Fibroblast of lung (primary cell): ENCODE measurements around the gene TRIM24. TPM values are rescaled to one million over a fixed set of nuclear protein-coding genes. Genes with fewer than 3 reads are reported as not detected.

Experiments
- DNase-seq, 2 donors: peaks; one replicate each; pipeline versions ENCODE4 v3.0.0 to v3.0.0-alpha.2; 2010; ENCODE audit warnings: low read depth in 2 of 2
- H2AFZ ChIP-seq: 2 replicates; pipeline ENCODE4 v1.5.1; 2012; ENCODE audit warnings: low read length, control low read depth, inconsistent platforms
- H3K27ac ChIP-seq: 2 replicates; pipeline ENCODE4 v1.5.1; 2011; ENCODE audit warnings: low read length, control low read depth; ENCODE audit not compliant: insufficient read depth
- H3K27me3 ChIP-seq: 2 replicates; pipeline ENCODE4 v1.5.1; 2011; ENCODE audit warnings: mild to moderate bottlenecking, low read length; ENCODE audit not compliant: control insufficient read depth, insufficient read depth
- H3K36me3 ChIP-seq: 2 replicates; pipeline ENCODE4 v1.5.1; 2011; ENCODE audit warnings: low read length; ENCODE audit not compliant: control insufficient read depth, insufficient read depth
- H3K4me1 ChIP-seq: 2 replicates; pipeline ENCODE4 v1.5.1; 2011; ENCODE audit warnings: low read length; ENCODE audit not compliant: control insufficient read depth, insufficient read depth; ENCODE audit errors: extremely low read depth
- H3K4me2 ChIP-seq: 2 replicates; pipeline ENCODE4 v1.5.1; 2011; ENCODE audit warnings: low read length, control low read depth; ENCODE audit not compliant: insufficient read depth; ENCODE audit errors: extremely low read depth
- H3K4me3 ChIP-seq, 4 experiments: fragments of 200-600 bp in 1 of 4; sonication (generic) in 1 of 4; replicated peaks in 1 of 4; 2 replicates each; pipeline ENCODE4 v1.5.1; 2011 to 2016; ENCODE audit warnings: low read length in 4 of 4, low read depth in 3 of 4, mild to moderate bottlenecking in 3 of 4, control low read depth in 2 of 4, inconsistent platforms in 1 of 4, mixed read lengths in 1 of 4; ENCODE audit not compliant: insufficient read depth in 1 of 4; ENCODE audit errors: control extremely low read depth in 1 of 4
- H3K79me2 ChIP-seq: 2 replicates; pipeline ENCODE4 v1.5.1; 2012; ENCODE audit warnings: mild to moderate bottlenecking, low read length, inconsistent platforms; ENCODE audit not compliant: control insufficient read depth, insufficient read depth
- H3K9ac ChIP-seq: 2 replicates; pipeline ENCODE4 v1.5.1; 2011; ENCODE audit warnings: mild to moderate bottlenecking, low read length, control low read depth; ENCODE audit not compliant: insufficient read depth
- H3K9me3 ChIP-seq: 2 replicates; pipeline ENCODE4 v1.5.1; 2012; ENCODE audit warnings: low read depth, low read length; ENCODE audit not compliant: control insufficient read depth, insufficient read depth
- H4K20me1 ChIP-seq: 2 replicates; pipeline ENCODE4 v1.5.1; 2011; ENCODE audit warnings: low read length; ENCODE audit not compliant: control insufficient read depth, insufficient read depth; ENCODE audit errors: extremely low read depth
- CTCF ChIP-seq, 2 donors: IDR thresholded peaks in 1 of 2; conservative IDR thresholded peaks in 1 of 2; 1 replicate in 1 of 2; 2 replicates in 1 of 2; pipeline ENCODE4 v1.5.1; 2011 to 2012; ENCODE audit warnings: low read length in 2 of 2, control low read depth in 1 of 2, inconsistent platforms in 1 of 2, low read depth in 1 of 2, mild to moderate bottlenecking in 1 of 2
- EZH2 ChIP-seq: IDR thresholded peaks from 2 replicates; pipeline ENCODE4 v1.5.1; 2012; ENCODE audit warnings: low read length, control low read depth, mild to moderate bottlenecking; ENCODE audit errors: missing control alignments
- polyA plus RNA-seq, 2 donors: library from polyadenylated mRNA; depleted of rRNA in 1 of 2; stranded (reverse) in 1 of 2; unstranded in 1 of 2; fragments of >200 nt; gene quantifications; 2 replicates each; pipeline ENCODE4 v1.2.1, GENCODE V29; 2011 to 2012; ENCODE audit warnings: missing spikeins in 1 of 2
- total RNA-seq: library from RNA; depleted of rRNA; stranded (reverse); fragments of >200 nt; gene quantifications from 2 replicates; pipeline ENCODE4 v1.2.1, GENCODE V29; 2014

Gene TRIM24
- total and polyA plus RNA-seq, 2 donors (not counting 1 experiment from before 2014, with no cell fraction given), result 5.9 to 7.9 TPM

DNA sequence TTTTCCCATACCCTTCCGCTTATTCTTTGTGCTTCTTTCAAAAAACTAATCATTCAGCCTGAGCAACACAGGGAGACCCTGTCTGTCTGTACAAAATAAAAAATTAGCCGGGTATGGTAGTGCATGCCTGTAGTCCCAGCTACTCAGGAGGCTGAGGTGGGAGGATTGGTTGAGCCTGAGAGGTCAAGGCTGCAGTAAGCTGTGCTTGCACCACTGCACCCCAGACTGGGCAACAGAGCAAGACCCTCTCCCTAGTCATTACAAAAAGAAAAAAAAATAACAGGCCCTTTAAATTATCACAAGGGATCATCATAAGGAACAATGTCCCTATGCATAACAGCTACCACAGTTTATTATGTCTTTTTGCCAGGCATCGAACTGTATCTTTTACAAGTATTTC lies 119.6 kb downstream of the TRIM24 start:
- Histone ChIP-seq H3K9me3 (no peaks in the 10 kb centered on the region), H2AFZ (no peak overlapping the region), H3K36me3 (no peaks in the 10 kb centered on the region), H3K9ac (no peak overlapping the region), H3K27ac (no peak overlapping the region), H4K20me1 (no peaks in the 10 kb centered on the region), H3K27me3 (no peaks in the 10 kb centered on the region), H3K4me3 (no peak overlapping the region), H3K4me2 (no peak overlapping the region), H3K79me2 (no peaks in the 10 kb centered on the region), H3K4me1 (no peaks in the 10 kb centered on the region)
- TF ChIP-seq CTCF (conservative IDR thresholded peaks at IDR 0.05 in 1 of 2, IDR thresholded peaks at IDR 0.05 in 1 of 2; ENCODE audit: low read depth in 1 of 2, low read length in 2 of 2) (no peak), EZH2 (no peak)
- no peak for DNase-seq

DNA sequence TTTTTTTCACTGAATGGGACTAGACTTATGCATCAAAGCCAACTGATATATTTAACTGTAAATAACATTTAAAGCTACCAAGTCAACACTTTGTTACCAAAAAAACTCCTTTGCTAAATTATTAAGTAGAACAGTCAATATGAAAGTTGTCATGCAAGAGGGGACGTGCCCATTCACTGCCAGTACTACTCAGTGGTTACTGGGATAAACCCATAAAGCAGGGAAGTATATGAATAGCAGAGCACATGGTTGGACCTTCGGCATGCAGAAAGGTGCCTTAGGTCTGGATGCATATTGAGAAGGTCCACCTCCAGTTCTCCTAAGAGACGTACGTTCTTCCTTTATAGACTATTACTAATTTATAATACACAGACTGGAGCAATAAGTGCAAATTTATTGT lies 121.0 kb downstream of the TRIM24 start:
- Histone ChIP-seq H3K4me3 (no peak overlapping the region), H2AFZ (no peak overlapping the region), H3K36me3 (no peaks in the 10 kb centered on the region), H3K27me3 (no peaks in the 10 kb centered on the region), H3K27ac (no peak overlapping the region), H3K9ac (no peak overlapping the region), H3K4me2 (no peak overlapping the region), H4K20me1 (no peaks in the 10 kb centered on the region), H3K79me2 (no peaks in the 10 kb centered on the region), H3K9me3 (no peaks in the 10 kb centered on the region), H3K4me1 (no peaks in the 10 kb centered on the region)
- TF ChIP-seq EZH2, result no peak
- TF ChIP-seq CTCF (conservative IDR thresholded peaks at IDR 0.05 in 1 of 2, IDR thresholded peaks at IDR 0.05 in 1 of 2; ENCODE audit: low read depth in 1 of 2, low read length in 2 of 2), result no peak
- DNase-seq, result no peak

DNA sequence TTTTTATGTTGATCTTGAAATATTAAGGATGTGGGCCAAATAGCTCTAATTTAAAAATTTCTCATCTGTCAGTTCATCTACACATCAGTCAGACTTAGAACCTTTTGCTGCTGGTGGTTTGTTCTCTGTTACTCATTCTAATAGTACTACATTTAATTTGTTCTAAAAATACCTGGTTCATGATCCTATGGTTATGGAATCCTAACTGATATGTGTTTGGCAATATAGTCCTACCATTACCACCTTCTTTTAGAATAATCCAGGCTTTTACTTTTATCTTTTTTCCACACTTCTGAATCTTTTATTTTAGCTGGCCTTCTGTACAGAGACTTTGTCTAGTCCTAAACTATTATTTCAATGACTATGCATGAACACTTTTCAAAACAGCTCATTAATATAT lies 124.2 kb downstream of the TRIM24 start:
- Histone ChIP-seq H2AFZ (no peak overlapping the region), H3K79me2 (no peaks in the 10 kb centered on the region), H3K4me3 (no peak overlapping the region), H3K9me3 (no peaks in the 10 kb centered on the region), H3K36me3 (no peaks in the 10 kb centered on the region), H3K27me3 (no peaks in the 10 kb centered on the region), H3K9ac (no peak overlapping the region), H3K4me1 (no peaks in the 10 kb centered on the region), H4K20me1 (no peaks in the 10 kb centered on the region), H3K27ac (no peak overlapping the region), H3K4me2 (no peak overlapping the region)
- TF ChIP-seq EZH2 (no peak), CTCF (conservative IDR thresholded peaks at IDR 0.05 in 1 of 2, IDR thresholded peaks at IDR 0.05 in 1 of 2; ENCODE audit: low read depth in 1 of 2, low read length in 2 of 2) (no peak)
- peak in 1 of 2 donors; percentile 34 for DNase-seq
